HEK293 (cell line): Measurements from ENCODE around the gene COL12A1.

Experiments
- CTCF ChIA-PET: fragments of 350-600 bp; formaldehyde crosslinking; extraction: SDS; loops from one replicate; lab custom pipeline; 2021; ENCODE audit warnings: antibody characterized with exemption; lab: Yijun Ruan, JAX
- POLR2A ChIA-PET: fragments of 300-600 bp; formaldehyde crosslinking; extraction: SDS; loops from one replicate; lab custom pipeline; 2020; ENCODE audit warnings: antibody characterized with exemption, inconsistent platforms; lab: Yijun Ruan, JAX
- H3K27ac ChIP-seq: fragments of 200-500 bp; sonication (Bioruptor generic); 2 replicates; pipeline ENCODE4 v1.5.1; 2014; ENCODE audit warnings: low read depth, low read length, control low read depth, inconsistent platforms; ENCODE audit errors: extremely low read depth
- H3K36me3 ChIP-seq, 2 experiments: fragments of 200-500 bp in 1 of 2; sonication (Bioruptor generic) in 1 of 2; 1 replicate in 1 of 2; 2 replicates in 1 of 2; pipeline ENCODE4 v1.5.1; 2014 to 2017; ENCODE audit warnings: inconsistent platforms in 2 of 2, low read length in 2 of 2; ENCODE audit not compliant: control insufficient read depth in 2 of 2, insufficient read depth in 1 of 2
- H3K4me1 ChIP-seq: fragments of 200-500 bp; sonication (Bioruptor generic); 2 replicates; pipeline ENCODE4 v1.5.1; 2014; ENCODE audit warnings: mild to moderate bottlenecking, low read length, inconsistent platforms; ENCODE audit not compliant: control insufficient read depth, insufficient read depth
- H3K4me3 ChIP-seq: 2 replicates; pipeline ENCODE4 v1.5.1; 2011; ENCODE audit warnings: low read depth, mild to moderate bottlenecking, control low read depth, low read length, moderate library complexity
- H3K9me3 ChIP-seq: fragments of 200-500 bp; sonication (Bioruptor generic); 2 replicates; pipeline ENCODE4 v1.5.1; 2014; ENCODE audit warnings: low read depth, low read length, inconsistent platforms; ENCODE audit not compliant: control insufficient read depth, insufficient read depth
- PRDM1 ChIP-seq: fragments of 450-650 bp; formaldehyde crosslinking; IDR thresholded peaks from 2 replicates; pipeline ENCODE4; 2016; ENCODE audit warnings: missing biosample characterization, missing genetic modification characterization
- PRDM2 ChIP-seq: fragments of 450-650 bp; formaldehyde crosslinking; IDR thresholded peaks from 2 replicates; pipeline ENCODE4 v1.5.1; 2016; ENCODE audit warnings: missing biosample characterization, missing genetic modification characterization, borderline replicate concordance
- SP7 ChIP-seq: fragments of 450-650 bp; formaldehyde crosslinking; IDR thresholded peaks from 2 replicates; pipeline ENCODE4 v1.5.1; 2016; ENCODE audit warnings: missing biosample characterization, missing genetic modification characterization
- ZBTB21 ChIP-seq: fragments of 450-650 bp; formaldehyde crosslinking; IDR thresholded peaks from 2 replicates; pipeline ENCODE4 v1.5.1; 2017; ENCODE audit warnings: missing biosample characterization, missing genetic modification characterization
- ZBTB49 ChIP-seq: fragments of 450-650 bp; formaldehyde crosslinking; IDR thresholded peaks from 2 replicates; pipeline ENCODE4 v1.5.1; 2016; ENCODE audit warnings: missing biosample characterization, missing genetic modification characterization, low read depth
- ZBTB6 ChIP-seq: fragments of 450-650 bp; formaldehyde crosslinking; IDR thresholded peaks from 2 replicates; pipeline ENCODE4 v1.5.1; 2017; ENCODE audit warnings: missing biosample characterization, missing genetic modification characterization
- ZBTB7A ChIP-seq: fragments of 450-650 bp; formaldehyde crosslinking; IDR thresholded peaks from 2 replicates; pipeline ENCODE4 v1.5.1; 2016; ENCODE audit warnings: low read depth, missing biosample characterization, missing genetic modification characterization
- ZEB2 ChIP-seq: fragments of 450-650 bp; formaldehyde crosslinking; IDR thresholded peaks from 2 replicates; pipeline ENCODE4 v1.5.1; 2016; ENCODE audit warnings: missing biosample characterization, missing genetic modification characterization
- ZNF121 ChIP-seq: fragments of 450-650 bp; formaldehyde crosslinking; IDR thresholded peaks from 2 replicates; pipeline ENCODE4 v1.5.1; 2016; ENCODE audit warnings: missing biosample characterization, missing genetic modification characterization
- ZNF174 ChIP-seq: fragments of 450-650 bp; formaldehyde crosslinking; IDR thresholded peaks from 2 replicates; pipeline ENCODE4 v1.5.0; 2017; ENCODE audit warnings: missing biosample characterization, mild to moderate bottlenecking, missing genetic modification characterization
- ZNF211 ChIP-seq: fragments of 450-650 bp; formaldehyde crosslinking; IDR thresholded peaks from 2 replicates; pipeline ENCODE4 v1.5.1; 2016; ENCODE audit warnings: low read depth, missing biosample characterization, missing genetic modification characterization
- ZNF324 ChIP-seq: fragments of 450-650 bp; formaldehyde crosslinking; IDR thresholded peaks from 2 replicates; pipeline ENCODE4 v1.5.1; 2016; ENCODE audit warnings: missing biosample characterization, missing genetic modification characterization
- ZNF513 ChIP-seq: fragments of 450-650 bp; IDR thresholded peaks from 2 replicates; pipeline ENCODE4 v1.5.1; 2018; ENCODE audit warnings: missing biosample characterization, missing genetic modification characterization
- ZNF558 ChIP-seq: fragments of 450-650 bp; formaldehyde crosslinking; IDR thresholded peaks from 2 replicates; pipeline ENCODE4 v1.5.1; 2016; ENCODE audit warnings: missing biosample characterization, missing genetic modification characterization
- ZNF580 ChIP-seq: fragments of 450-650 bp; formaldehyde crosslinking; IDR thresholded peaks from 2 replicates; pipeline ENCODE4 v1.5.1; 2016; ENCODE audit warnings: missing biosample characterization, missing genetic modification characterization
- ZNF610 ChIP-seq: fragments of 450-650 bp; formaldehyde crosslinking; IDR thresholded peaks from 2 replicates; pipeline ENCODE4 v1.5.1; 2016; ENCODE audit warnings: missing biosample characterization, missing genetic modification characterization, borderline replicate concordance
- ZNF639 ChIP-seq: fragments of 450-650 bp; formaldehyde crosslinking; IDR thresholded peaks from 2 replicates; pipeline ENCODE4 v1.5.1; 2016; ENCODE audit warnings: missing biosample characterization, missing genetic modification characterization
- ZNF670 ChIP-seq: fragments of 450-650 bp; formaldehyde crosslinking; IDR thresholded peaks from 2 replicates; pipeline ENCODE4 v1.5.1; 2016; ENCODE audit warnings: missing biosample characterization, missing genetic modification characterization, low read depth
- ZXDB ChIP-seq: fragments of 450-650 bp; formaldehyde crosslinking; IDR thresholded peaks from 2 replicates; pipeline ENCODE4 v1.5.1; 2016; ENCODE audit warnings: missing biosample characterization, missing genetic modification characterization
- TF ChIP-seq, protein P1 (sequence below): fragments of 450-650 bp; formaldehyde crosslinking; conservative IDR thresholded peaks from 2 replicates; pipeline ENCODE4 v1.5.1; 2016; ENCODE audit warnings: low read depth, missing biosample characterization, missing genetic modification characterization

COL12A1 gene

DNA sequence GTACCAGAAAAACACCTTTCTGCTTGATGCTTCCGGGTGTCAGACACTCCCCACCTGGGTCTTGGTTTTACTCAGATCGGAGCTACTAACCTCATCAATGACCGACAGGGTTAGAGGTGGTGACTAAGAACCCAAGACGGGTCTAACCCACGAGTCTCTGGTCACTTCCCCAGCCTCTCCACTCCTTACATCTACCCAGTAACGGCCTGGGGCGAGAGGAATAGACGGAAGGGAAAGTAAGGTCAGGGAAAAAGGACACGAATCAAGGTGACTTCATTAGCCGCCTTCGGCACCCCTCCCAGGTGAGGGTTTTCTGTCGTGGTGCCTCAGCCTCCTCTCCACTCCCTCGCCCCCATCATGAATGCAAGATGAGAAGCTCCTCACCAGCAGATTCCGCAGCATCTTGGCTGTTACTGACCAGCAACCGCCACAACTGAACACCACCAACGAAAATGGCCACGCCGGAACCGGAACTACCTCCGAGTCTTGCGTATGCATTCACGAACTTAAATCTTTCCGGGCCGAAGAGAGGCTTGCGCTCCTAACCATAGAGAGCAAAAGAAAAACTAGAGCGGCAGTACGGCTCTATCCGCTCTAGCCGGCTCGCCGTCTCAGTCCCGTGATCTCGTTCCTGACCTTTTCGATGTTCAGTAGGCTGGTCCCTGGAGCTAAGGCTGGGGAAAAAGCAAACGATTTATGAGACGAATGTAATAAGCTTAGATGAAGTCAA is 37.6 kb upstream of the COL12A1 start, which contains the start of gene COX7A2 (continued):
- TF ChIP-seq ZBTB6 (tag by site-specific recombination), result peak; percentile 85
- TF ChIP-seq PRDM1 (tag by site-specific recombination), result peak; percentile 80
- TF ChIP-seq, protein P1, sequence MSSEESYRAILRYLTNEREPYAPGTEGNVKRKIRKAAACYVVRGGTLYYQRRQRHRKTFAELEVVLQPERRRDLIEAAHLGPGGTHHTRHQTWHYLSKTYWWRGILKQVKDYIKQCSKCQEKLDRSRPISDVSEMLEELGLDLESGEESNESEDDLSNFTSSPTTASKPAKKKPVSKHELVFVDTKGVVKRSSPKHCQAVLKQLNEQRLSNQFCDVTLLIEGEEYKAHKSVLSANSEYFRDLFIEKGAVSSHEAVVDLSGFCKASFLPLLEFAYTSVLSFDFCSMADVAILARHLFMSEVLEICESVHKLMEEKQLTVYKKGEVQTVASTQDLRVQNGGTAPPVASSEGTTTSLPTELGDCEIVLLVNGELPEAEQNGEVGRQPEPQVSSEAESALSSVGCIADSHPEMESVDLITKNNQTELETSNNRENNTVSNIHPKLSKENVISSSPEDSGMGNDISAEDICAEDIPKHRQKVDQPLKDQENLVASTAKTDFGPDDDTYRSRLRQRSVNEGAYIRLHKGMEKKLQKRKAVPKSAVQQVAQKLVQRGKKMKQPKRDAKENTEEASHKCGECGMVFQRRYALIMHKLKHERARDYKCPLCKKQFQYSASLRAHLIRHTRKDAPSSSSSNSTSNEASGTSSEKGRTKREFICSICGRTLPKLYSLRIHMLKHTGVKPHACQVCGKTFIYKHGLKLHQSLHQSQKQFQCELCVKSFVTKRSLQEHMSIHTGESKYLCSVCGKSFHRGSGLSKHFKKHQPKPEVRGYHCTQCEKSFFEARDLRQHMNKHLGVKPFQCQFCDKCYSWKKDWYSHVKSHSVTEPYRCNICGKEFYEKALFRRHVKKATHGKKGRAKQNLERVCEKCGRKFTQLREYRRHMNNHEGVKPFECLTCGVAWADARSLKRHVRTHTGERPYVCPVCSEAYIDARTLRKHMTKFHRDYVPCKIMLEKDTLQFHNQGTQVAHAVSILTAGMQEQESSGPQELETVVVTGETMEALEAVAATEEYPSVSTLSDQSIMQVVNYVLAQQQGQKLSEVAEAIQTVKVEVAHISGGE (tag by site-specific recombination), result peak; percentile 97
- peak; percentile 71 for TF ChIP-seq ZNF558
- TF ChIP-seq SP7 (tag by site-specific recombination), result peak; percentile 77
- TF ChIP-seq ZNF580 (tag by site-specific recombination), result peak; percentile 75
- peak; percentile 94 for TF ChIP-seq ZBTB21
- peak; percentile 83 for TF ChIP-seq ZXDB (tag by site-specific recombination)
- 0 out of 2 replicates have a peak, but pooled peaks have one; percentile 18 for TF ChIP-seq ZNF513
- TF ChIP-seq ZNF174, result no peak
- peak; percentile 74 for TF ChIP-seq ZNF610 (tag by site-specific recombination)
- TF ChIP-seq ZNF324 (tag by site-specific recombination), result peak; percentile 36; the same call in 1 of the 2 replicates

DNA sequence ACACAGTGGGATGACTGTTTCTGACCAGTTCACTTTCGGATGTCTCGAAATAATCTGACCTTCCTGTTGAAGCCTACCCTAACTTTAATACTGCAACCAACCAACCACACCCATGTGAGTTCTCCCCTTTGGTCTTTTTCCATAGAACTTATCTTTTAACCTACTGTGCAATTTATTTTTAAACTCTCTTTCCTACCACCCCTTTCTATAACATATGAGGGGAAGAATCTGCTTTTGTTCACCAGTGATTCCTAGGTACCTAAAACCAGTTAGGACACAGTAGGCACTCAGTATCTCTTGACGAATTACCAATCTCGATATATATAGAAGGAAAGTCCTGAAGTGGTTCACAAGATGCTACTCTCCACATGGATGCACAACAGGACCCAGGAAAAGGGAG is 30.8 kb upstream of the COL12A1 start:
- peaks cover 37 to 48% of the 10 kb centered on the region in 2 experiments for H3K36me3 ChIP-seq
- no peak overlapping the region for H3K27ac ChIP-seq
- H3K4me1 ChIP-seq, result no peaks in the 10 kb centered on the region
- ChIA-PET POLR2A (no interaction called here), CTCF (interaction anchor here (1.2 to 3.3 kb wide), 4 partner anchors 20 to 290 kb away, joined by 3 to 19 read pairs (median 6); no protein-coding TSS in a partner anchor)
- H3K4me3 ChIP-seq, result no peak overlapping the region
- H3K9me3 ChIP-seq, result no peaks in the 10 kb centered on the region
- TF ChIP-seq ZBTB49 (tag by site-specific recombination) (no peak), ZNF639 (tag by site-specific recombination) (no peak), PRDM2 (tag by site-specific recombination) (no peak), ZEB2 (tag by site-specific recombination) (no peak), ZNF670 (tag by site-specific recombination) (no peak), ZNF211 (tag by site-specific recombination) (no peak), ZBTB7A (tag by site-specific recombination) (no peak), ZNF121 (tag by site-specific recombination) (no peak)
